HG02852 (cell line): ENCODE results near the gene CAMKK1.

Source experiments
- ATAC-seq: cut with Tn5 transposase; IDR thresholded peaks from one replicate; pipeline ENCODE4 v1.9.1; 2021; ENCODE audit warnings: mild to moderate bottlenecking, moderate library complexity; ENCODE audit not compliant: unreplicated experiment

The CAMKK1 gene

GRCh38 chr17:3815122-3815521, 77.7 kb downstream of the CAMKK1 start:
- ATAC-seq = no peak

- no peak for ATAC-seq
Observed at GRCh38 chr17:3814361-3814760, 78.5 kb downstream of the CAMKK1 start.

GRCh38 chr17:3813171-3813570, 79.7 kb downstream of the CAMKK1 start:
- ATAC-seq = no peak

GRCh38 chr17:3812771-3813170, 80.1 kb downstream of the CAMKK1 start:
- ATAC-seq = no peak

GRCh38 chr17:3812284-3812683, 80.6 kb downstream of the CAMKK1 start:
- no peak for ATAC-seq
